IPS-18a (cell line): ENCODE measurements around the gene PLCB1.

ENCODE experiments used
- H3K27ac ChIP-seq: one replicate; pipeline ENCODE4 v1.5.1; 2013; ENCODE audit warnings: low read length
- H3K27me3 ChIP-seq: one replicate; pipeline ENCODE4 v1.6.1; 2013; ENCODE audit warnings: mild to moderate bottlenecking, low read length; ENCODE audit not compliant: control insufficient read depth, insufficient read depth
- H3K36me3 ChIP-seq: one replicate; pipeline ENCODE4 v1.6.1; 2013; ENCODE audit warnings: low read depth, low read length; ENCODE audit not compliant: control insufficient read depth
- H3K4me1 ChIP-seq: one replicate; pipeline ENCODE4 v1.6.1; 2013; ENCODE audit warnings: low read depth, low read length; ENCODE audit not compliant: control insufficient read depth
- H3K4me3 ChIP-seq: one replicate; pipeline ENCODE4 v1.5.1; 2013; ENCODE audit warnings: low read length
- H3K9ac ChIP-seq: one replicate; pipeline ENCODE4 v1.6.1; 2013; ENCODE audit warnings: mild to moderate bottlenecking, low read length, moderate library complexity
- H3K9me3 ChIP-seq: one replicate; pipeline ENCODE4 v1.6.1; 2013; ENCODE audit warnings: low read depth, low read length; ENCODE audit not compliant: control insufficient read depth

PLCB1 gene

DNA sequence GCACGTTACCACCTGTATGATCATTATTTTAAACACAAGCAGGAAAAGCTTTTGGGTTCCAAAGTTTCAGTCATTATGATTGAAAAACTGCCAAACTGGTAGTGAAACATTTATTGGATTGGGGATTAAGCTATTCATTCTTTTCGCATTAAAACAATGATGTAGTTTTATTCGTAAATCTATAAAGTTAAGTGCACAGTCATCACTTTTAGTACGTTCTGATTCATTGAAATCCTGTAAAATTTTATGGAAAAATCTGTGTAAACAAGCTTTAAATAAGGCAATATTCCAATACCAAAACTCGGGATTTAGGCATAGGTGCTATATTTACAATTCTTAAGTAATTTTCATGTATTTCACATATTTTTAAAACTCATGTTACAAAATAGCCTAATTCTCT lies 379.9 kb downstream of the PLCB1 start:
- Histone ChIP-seq H3K4me3 (no peak overlapping the region), H3K27ac (no peak overlapping the region), H3K27me3 (no peaks in the 10 kb centered on the region), H3K9me3 (no peaks in the 10 kb centered on the region), H3K4me1 (no peaks in the 10 kb centered on the region), H3K9ac (no peak overlapping the region), H3K36me3 (no peaks in the 10 kb centered on the region)

DNA sequence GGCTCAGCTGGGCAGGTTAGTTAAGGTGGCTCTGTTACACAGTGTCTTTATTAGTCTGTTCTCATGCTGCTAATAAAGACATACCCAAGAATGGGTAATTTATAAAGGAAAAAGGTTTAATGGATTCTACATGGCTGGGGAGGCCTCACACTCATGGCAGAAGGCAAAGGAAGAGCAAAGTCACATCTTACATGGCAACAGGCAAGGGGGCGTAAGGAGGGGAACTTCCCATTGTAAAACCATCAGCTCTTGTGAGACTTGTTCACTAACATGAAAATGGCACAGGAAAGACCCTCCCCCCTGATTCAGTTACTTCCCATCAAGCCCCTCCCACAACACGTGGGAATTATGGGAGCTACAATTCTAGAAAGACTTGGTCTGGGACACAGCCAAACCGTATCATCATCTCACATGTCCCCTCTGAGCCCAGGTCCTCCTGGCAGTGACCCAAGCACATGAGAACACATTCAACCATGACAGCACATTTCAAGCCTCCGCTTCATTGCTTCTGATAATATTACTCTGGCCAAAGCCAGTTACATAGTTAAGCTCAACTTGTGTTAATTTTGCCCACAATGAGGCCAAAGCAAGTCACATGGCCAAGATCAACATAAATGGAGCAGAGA lies 383.9 kb downstream of the PLCB1 start:
- H3K27ac ChIP-seq: no peak overlapping the region
- H3K9me3 ChIP-seq: no peaks in the 10 kb centered on the region
- H3K36me3 ChIP-seq: no peaks in the 10 kb centered on the region

DNA sequence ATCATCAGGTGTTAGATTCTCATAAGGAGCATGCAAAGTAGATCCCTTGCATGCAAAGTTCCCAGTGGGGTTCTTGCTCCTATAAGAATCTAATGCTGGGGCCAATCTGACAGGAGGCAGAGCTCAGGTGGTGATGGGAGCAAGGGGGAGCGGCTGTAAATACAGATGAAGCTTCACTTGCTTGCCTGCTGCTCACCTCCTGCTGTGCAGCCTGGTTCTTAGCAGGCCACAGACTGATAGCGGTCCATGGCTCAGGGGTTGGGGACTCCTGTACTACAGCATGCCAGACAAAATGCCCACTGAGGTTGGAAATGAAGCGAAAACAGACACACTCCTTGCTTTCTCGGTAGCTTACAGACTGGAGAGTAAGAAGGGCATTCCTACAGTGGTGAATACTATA lies 386.8 kb downstream of the PLCB1 start:
- H3K36me3 ChIP-seq: no peaks in the 10 kb centered on the region
- H3K9ac ChIP-seq: no peak overlapping the region
- no peaks in the 10 kb centered on the region for H3K27me3 ChIP-seq
- no peaks in the 10 kb centered on the region for H3K4me1 ChIP-seq
- no peak overlapping the region for H3K27ac ChIP-seq
- no peaks in the 10 kb centered on the region for H3K9me3 ChIP-seq
- no peak overlapping the region for H3K4me3 ChIP-seq

More for the DNA sequence above, 383.9 kb downstream of the PLCB1 start:
- no peaks in the 10 kb centered on the region for H3K27me3 ChIP-seq
- H3K9ac ChIP-seq: no peak overlapping the region
- H3K4me1 ChIP-seq: no peaks in the 10 kb centered on the region
- H3K4me3 ChIP-seq: no peak overlapping the region

DNA sequence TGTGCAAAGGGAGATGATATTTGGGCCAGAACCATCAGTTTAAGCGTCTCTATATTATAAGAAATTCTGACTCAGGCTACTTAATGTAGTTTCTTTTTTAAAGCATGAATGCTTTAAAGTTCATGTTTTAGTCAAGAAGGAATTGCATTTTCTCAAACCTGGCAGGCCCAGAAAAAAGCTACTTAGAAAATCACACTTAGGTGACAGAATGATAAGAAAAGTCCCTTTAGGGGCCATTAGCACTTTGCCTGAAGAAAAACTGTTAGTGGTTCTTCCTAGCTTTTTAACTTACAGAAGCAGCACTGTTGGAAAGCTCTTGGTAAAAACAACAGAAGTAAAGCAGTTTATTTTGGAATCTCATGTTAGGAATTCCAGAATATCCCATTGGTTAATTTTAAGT lies 387.8 kb downstream of the PLCB1 start:
- Histone ChIP-seq H3K27me3 (no peaks in the 10 kb centered on the region), H3K4me1 (peaks cover 6% of the 10 kb centered on the region), H3K4me3 (no peak overlapping the region), H3K9ac (no peak overlapping the region), H3K27ac (no peak overlapping the region), H3K36me3 (no peaks in the 10 kb centered on the region), H3K9me3 (no peaks in the 10 kb centered on the region)

- Histone ChIP-seq H3K36me3 (no peaks in the 10 kb centered on the region), H3K9me3 (no peaks in the 10 kb centered on the region), H3K4me3 (no peak overlapping the region), H3K27me3 (no peaks in the 10 kb centered on the region), H3K4me1 (peaks cover 6% of the 10 kb centered on the region), H3K9ac (no peak overlapping the region), H3K27ac (no peak overlapping the region)
Observed at GRCh38 chr20:8522168-8522567, 390.1 kb downstream of the PLCB1 start.

GRCh38 chr20:8523684-8524083 lies 391.6 kb downstream of the PLCB1 start:
- Histone ChIP-seq H3K4me1 (peaks cover 6% of the 10 kb centered on the region), H3K4me3 (no peak overlapping the region)

GRCh38 chr20:8524101-8525016 lies 392.3 kb downstream of the PLCB1 start:
- Histone ChIP-seq H3K4me1 (peaks cover 6% of the 10 kb centered on the region), H3K9me3 (no peaks in the 10 kb centered on the region), H3K4me3 (no peak overlapping the region), H3K27me3 (no peaks in the 10 kb centered on the region), H3K36me3 (no peaks in the 10 kb centered on the region), H3K9ac (peak overlapping the region; percentile 33), H3K27ac (peak overlapping the region; percentile 62)

More at GRCh38 chr20:8523684-8524083, 391.6 kb downstream of the PLCB1 start:
- H3K9ac ChIP-seq: peak overlapping the region; percentile 33
- no peaks in the 10 kb centered on the region for H3K27me3 ChIP-seq
- H3K9me3 ChIP-seq: no peaks in the 10 kb centered on the region
- no peaks in the 10 kb centered on the region for H3K36me3 ChIP-seq
- no peak overlapping the region for H3K27ac ChIP-seq

GRCh38 chr20:8525017-8525343 lies 392.9 kb downstream of the PLCB1 start:
- no peaks in the 10 kb centered on the region for H3K27me3 ChIP-seq
- no peak overlapping the region for H3K4me3 ChIP-seq
- H3K9me3 ChIP-seq: no peaks in the 10 kb centered on the region
- H3K9ac ChIP-seq: no peak overlapping the region
- H3K27ac ChIP-seq: no peak overlapping the region
- peaks cover 6% of the 10 kb centered on the region for H3K4me1 ChIP-seq
- H3K36me3 ChIP-seq: no peaks in the 10 kb centered on the region

- Histone ChIP-seq H3K4me3 (no peak overlapping the region), H3K27ac (no peak overlapping the region), H3K9ac (no peak overlapping the region), H3K4me1 (peaks cover 6% of the 10 kb centered on the region), H3K36me3 (no peaks in the 10 kb centered on the region), H3K9me3 (no peaks in the 10 kb centered on the region), H3K27me3 (no peaks in the 10 kb centered on the region)
Observed at GRCh38 chr20:8526610-8527009, 394.5 kb downstream of the PLCB1 start.

DNA sequence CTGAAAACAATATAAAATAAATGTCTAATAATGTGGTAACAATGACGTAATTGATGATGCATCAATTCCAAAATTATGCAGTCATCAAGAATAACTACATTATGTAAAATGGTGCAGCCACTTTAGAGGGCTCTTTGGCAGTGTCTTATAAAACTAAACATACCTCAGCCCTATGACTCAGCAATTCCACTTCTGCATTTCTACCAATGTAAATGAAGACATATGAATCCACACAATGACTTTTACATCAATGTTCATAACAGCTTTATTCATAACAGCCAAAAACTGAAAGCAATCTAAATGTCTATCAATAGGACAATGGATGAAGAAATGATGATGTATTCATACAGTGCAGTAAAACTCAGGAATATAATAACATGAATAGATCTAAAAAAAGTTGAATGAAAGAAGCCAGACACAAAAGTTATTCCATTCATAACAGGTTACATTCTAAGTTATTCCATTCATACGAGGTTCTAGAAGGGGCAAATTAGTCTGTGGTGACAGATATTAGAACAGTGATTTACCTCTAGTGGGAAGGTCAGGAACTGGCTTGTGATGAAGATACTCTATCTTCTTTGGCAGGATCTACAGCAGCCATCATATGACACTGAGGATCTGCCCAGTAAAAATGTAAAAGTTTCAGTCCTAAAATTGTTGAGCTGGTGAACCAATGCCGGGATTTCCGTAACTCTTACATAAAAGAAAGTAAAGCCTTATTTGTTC lies 396.1 kb downstream of the PLCB1 start:
- Histone ChIP-seq H3K27ac (no peak overlapping the region), H3K36me3 (no peaks in the 10 kb centered on the region)

DNA sequence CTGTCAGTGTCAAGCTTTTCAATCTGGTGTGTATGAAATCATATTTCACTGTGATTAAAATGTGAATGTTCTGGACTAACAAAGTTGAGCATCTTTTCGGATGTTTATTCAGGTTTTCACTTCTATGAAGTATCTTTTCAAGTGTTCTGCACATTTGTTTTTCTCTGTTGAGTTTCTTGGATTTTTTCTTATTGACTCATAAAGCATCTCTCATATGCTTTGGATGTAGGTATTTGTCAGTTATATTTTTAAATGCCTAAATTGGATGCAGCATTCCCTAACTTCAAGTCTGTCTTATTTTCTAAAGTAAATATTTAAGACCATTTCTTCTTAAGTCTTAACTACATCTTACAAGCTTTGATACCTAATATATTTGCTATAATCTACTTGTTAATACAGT lies 398.0 kb downstream of the PLCB1 start:
- Histone ChIP-seq H3K4me3 (no peak overlapping the region), H3K9ac (no peak overlapping the region), H3K9me3 (no peaks in the 10 kb centered on the region), H3K4me1 (peaks cover 4% of the 10 kb centered on the region), H3K27ac (no peak overlapping the region), H3K36me3 (no peaks in the 10 kb centered on the region), H3K27me3 (no peaks in the 10 kb centered on the region)

More for the DNA sequence above, 396.1 kb downstream of the PLCB1 start:
- H3K9me3 ChIP-seq: no peaks in the 10 kb centered on the region
- peaks cover 6% of the 10 kb centered on the region for H3K4me1 ChIP-seq
- H3K27me3 ChIP-seq: no peaks in the 10 kb centered on the region
- H3K9ac ChIP-seq: no peak overlapping the region
- no peak overlapping the region for H3K4me3 ChIP-seq
